Testis (tissue), 3 donors: ENCODE measurements around the gene ACADVL. TPM values are rescaled to one million over a fixed set of nuclear protein-coding genes. Genes with fewer than 3 reads are reported as not detected.

Source experiments
- DNase-seq: peaks from one replicate; pipeline ENCODE4 v3.0.0-alpha.2; 2019
- H3K27ac ChIP-seq, 2 donors: fragments of 200-600 bp; sonication (generic); one replicate each; pipeline ENCODE4 v1.5.1; 2019
- H3K27me3 ChIP-seq: fragments of 200-600 bp; sonication (generic); one replicate; pipeline ENCODE4 v1.5.1; 2019
- H3K36me3 ChIP-seq: fragments of 200-600 bp; sonication (generic); one replicate; pipeline ENCODE4 v1.5.1; 2017; ENCODE audit warnings: low read depth; ENCODE audit errors: missing control alignments
- H3K4me1 ChIP-seq: fragments of 200-600 bp; sonication (generic); one replicate; pipeline ENCODE4 v1.5.1; 2019
- H3K4me3 ChIP-seq, 2 donors: fragments of 200-600 bp; sonication (generic); one replicate each; pipeline ENCODE4 v1.5.1; 2017 to 2019
- H3K9me3 ChIP-seq: fragments of 200-600 bp; sonication (generic); one replicate; pipeline ENCODE4 v1.5.1; 2017
- CTCF ChIP-seq, 3 experiments: fragments of 450-650 bp in 2 of 3; fragments of 200-600 bp in 1 of 3; sonication (generic) in 1 of 3; IDR thresholded peaks; one replicate each; pipeline ENCODE4 v1.5.1; 2016 to 2019; ENCODE audit warnings: antibody characterized with exemption in 3 of 3, mild to moderate bottlenecking in 2 of 3, moderate library complexity in 1 of 3
- POLR2A ChIP-seq: fragments of 450-650 bp; IDR thresholded peaks from one replicate; pipeline ENCODE4 v1.6.1; 2017; ENCODE audit warnings: antibody characterized with exemption, mild to moderate bottlenecking, moderate library complexity
- WGBS, 2 donors: methylation state at CpG; one replicate each; pipeline ENCODE4 v1.1.5; 2018; 5-methylcytosine and 5-hydroxymethylcytosine counted together
- intact Hi-C: fragments of 100-400 bp; cut with DNase I; formaldehyde crosslinking; loops from one replicate; pipeline ENCODE4 v1.15.1; 2023; ENCODE audit warnings: low total_unique reads
- polyA plus RNA-seq: library from polyadenylated mRNA; stranded (reverse); fragments of 350-450 nt; fragmentation: Illumina TruSeq; extraction: RNeasy Lipid Tissue Mini Kit (QIAGEN cat#74804); gene quantifications from one replicate; pipeline ENCODE4 v1.2.3, GENCODE V29; 2014; ENCODE audit warnings: low read depth, low replicate concordance; ENCODE audit not compliant: insufficient read depth
- total RNA-seq, 2 donors: library from RNA; depleted of rRNA; stranded (reverse); fragments of >200 nt; gene quantifications; one replicate each; pipeline ENCODE4 v1.2.3, GENCODE V29; 2016

ACADVL gene
- total and polyA plus RNA-seq, 3 donors from 2014 or later = 298 to 458 (median 334) TPM

GRCh38 chr17:7259555-7259889 is 39.8 kb downstream of the ACADVL start:
- intact Hi-C loops = no loop called here
- H3K36me3 ChIP-seq = no peaks in the 10 kb centered on the region
- peaks cover 8% of the 10 kb centered on the region for H3K4me1 ChIP-seq
- no peak overlapping the region for H3K4me3 ChIP-seq
- DNase-seq = no peak
- no peaks in the 10 kb centered on the region for H3K9me3 ChIP-seq
- TF ChIP-seq CTCF (IDR thresholded peaks at IDR 0.05) (no peak), POLR2A (no peak)
- H3K27me3 ChIP-seq = no peaks in the 10 kb centered on the region
- whole genome bisulfite sequencing, 2 donors = 90% methylated on average over 6 of the region's 6 CpGs
- H3K27ac ChIP-seq = no peak overlapping the region

- 75 to 80% methylated on average over 4 of the region's 4 CpGs for WGBS, 2 donors
- intact Hi-C loops = no loop called here
- TF ChIP-seq POLR2A (no peak), CTCF (IDR thresholded peaks at IDR 0.05) (no peak)
- Histone ChIP-seq H3K27me3 (no peaks in the 10 kb centered on the region), H3K27ac (no peak overlapping the region), H3K4me1 (peaks cover 8% of the 10 kb centered on the region), H3K4me3 (no peak overlapping the region), H3K9me3 (no peaks in the 10 kb centered on the region), H3K36me3 (no peaks in the 10 kb centered on the region)
- no peak for DNase-seq
These were observed 40.4 kb downstream of the ACADVL start for GRCh38 chr17:7260151-7260550.

GRCh38 chr17:7260651-7261378 is 41.1 kb downstream of the ACADVL start:
- H3K27ac ChIP-seq = no peak overlapping the region
- no peaks in the 10 kb centered on the region for H3K27me3 ChIP-seq
- no peaks in the 10 kb centered on the region for H3K9me3 ChIP-seq
- intact Hi-C loops = no loop called here
- TF ChIP-seq POLR2A (no peak), CTCF (IDR thresholded peaks at IDR 0.05) (no peak)
- peaks cover 8% of the 10 kb centered on the region for H3K4me1 ChIP-seq
- H3K36me3 ChIP-seq = no peaks in the 10 kb centered on the region
- H3K4me3 ChIP-seq = peak overlapping the region; percentile 45 to 52
- WGBS, 2 donors = 8 to 40% methylated on average over 1 to 34 of the region's 54 CpGs
- no peak for DNase-seq

- Histone ChIP-seq H3K9me3 (no peaks in the 10 kb centered on the region), H3K27me3 (no peaks in the 10 kb centered on the region), H3K27ac (no peak overlapping the region), H3K4me3 (peak overlapping the region; percentile 45 to 52), H3K36me3 (no peaks in the 10 kb centered on the region), H3K4me1 (peaks cover 8% of the 10 kb centered on the region)
- 5 to 7% methylated on average over 22 to 52 of the region's 71 CpGs for WGBS, 2 donors
- DNase-seq = no peak
- intact Hi-C loops = no loop called here
- no peak for TF ChIP-seq CTCF (IDR thresholded peaks at IDR 0.05)
These were observed 41.8 kb downstream of the ACADVL start for GRCh38 chr17:7261379-7262191.
